Epidermal melanocyte (primary cell): ENCODE data around the gene DHX58.
"Not testable (repeated sequence)": the region's sequence is repeated elsewhere in the genome, so short reads cannot be mapped to it uniquely, and the experiment has no call there.

Source experiments
- DNase-seq: peaks from one replicate; pipeline ENCODE4 v3.0.0; 2011; ENCODE audit warnings: low spot score; ENCODE audit not compliant: insufficient read length

DHX58 gene

GRCh38 chr17:42112552-42113176, at the start of gene DHX58:
TSS of gene DHX58 (minus strand) at chr17:42112714. CDS start at chr17:42111892, 822 bp downstream.
- peak; percentile 97 for DNase-seq

- no peak for DNase-seq
Observed at GRCh38 chr17:42160531-42160910, 48.0 kb upstream of the DHX58 start.

- DNase-seq: no peak
Observed at GRCh38 chr17:42159796-42160530, 47.4 kb upstream of the DHX58 start.

GRCh38 chr17:42155614-42156045, 43.1 kb upstream of the DHX58 start:
- DNase-seq: no peak

GRCh38 chr17:42153919-42154742, 41.6 kb upstream of the DHX58 start:
- DNase-seq: no peak

- no peak for DNase-seq
Observed at GRCh38 chr17:42146911-42147607, 34.5 kb upstream of the DHX58 start.

- not testable (repeated sequence) for DNase-seq
Observed at GRCh38 chr17:42143138-42143537, 30.6 kb upstream of the DHX58 start.

GRCh38 chr17:42142371-42142896, 29.9 kb upstream of the DHX58 start:
- DNase-seq: no peak

GRCh38 chr17:42141382-42141781, 28.9 kb upstream of the DHX58 start:
- no peak for DNase-seq

GRCh38 chr17:42140690-42141089, 28.2 kb upstream of the DHX58 start:
- not testable (repeated sequence) for DNase-seq

- no peak for DNase-seq
Observed at GRCh38 chr17:42138749-42139492, 26.4 kb upstream of the DHX58 start.

GRCh38 chr17:42136654-42137051, 24.1 kb upstream of the DHX58 start:
- DNase-seq: no peak

GRCh38 chr17:42135664-42136653, 23.4 kb upstream of the DHX58 start:
- DNase-seq: no peak

- DNase-seq: no peak
Observed at GRCh38 chr17:42135151-42135550, 22.6 kb upstream of the DHX58 start.

- no peak for DNase-seq
Observed at GRCh38 chr17:42133461-42134041, 21.0 kb upstream of the DHX58 start.

- DNase-seq: peak; percentile 97
Observed at GRCh38 chr17:42132941-42133340, 20.4 kb upstream of the DHX58 start.

- DNase-seq: no peak
Observed at GRCh38 chr17:42131981-42132432, 19.5 kb upstream of the DHX58 start.

- no peak for DNase-seq
Observed at GRCh38 chr17:42131232-42131631, 18.7 kb upstream of the DHX58 start.
